ENCODE measurements around the gene FLAD1.

FLAD1 gene

DNA sequence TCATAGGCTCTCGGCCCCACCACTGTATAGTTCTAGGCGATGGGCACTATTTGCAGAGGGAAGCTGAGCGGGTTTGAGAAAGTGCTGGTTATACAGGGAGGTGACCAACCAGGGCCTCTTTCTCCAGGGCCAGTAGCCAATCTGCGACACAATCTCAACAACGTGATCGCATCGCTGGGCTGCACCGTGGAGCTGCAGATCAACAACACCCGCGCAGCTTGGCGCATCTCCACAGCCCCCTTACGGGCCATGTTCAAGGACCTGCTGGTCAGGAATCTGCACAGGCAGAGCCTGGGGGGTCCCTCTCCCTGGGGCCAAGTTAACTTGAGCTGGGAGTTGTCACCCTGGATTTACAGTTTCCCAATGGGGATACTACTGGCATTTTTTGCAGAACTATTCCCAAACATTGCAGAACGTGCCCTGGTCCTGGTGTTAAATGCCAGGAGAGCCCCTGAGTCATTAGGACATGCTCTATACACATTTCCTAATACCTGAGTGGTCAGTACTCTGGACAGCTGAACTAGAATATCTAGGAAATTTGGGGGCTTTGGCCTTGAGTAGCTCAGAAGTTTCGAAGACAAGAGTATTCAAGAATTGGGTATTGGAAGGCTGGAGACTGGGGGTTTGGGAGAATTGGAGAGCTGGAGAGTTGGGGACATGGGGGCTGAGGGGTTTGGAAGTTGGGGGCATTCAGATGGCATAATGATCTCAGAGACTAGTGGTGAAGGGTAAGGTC is 57.4 kb downstream of the FLAD1 start:
- DNase-seq: no peak
